Fibroblast of skin of left quadriceps (primary cell): ENCODE results near the gene PCBP3.
"Not testable (repeated sequence)": the region's sequence is repeated elsewhere in the genome, so short reads cannot be mapped to it uniquely, and the experiment has no call there.

Experiments
- DNase-seq, 2 experiments: peaks; one replicate each; pipeline ENCODE4 v3.0.0-alpha.2; 2013; ENCODE audit warnings: low read depth in 2 of 2

PCBP3 gene

DNA sequence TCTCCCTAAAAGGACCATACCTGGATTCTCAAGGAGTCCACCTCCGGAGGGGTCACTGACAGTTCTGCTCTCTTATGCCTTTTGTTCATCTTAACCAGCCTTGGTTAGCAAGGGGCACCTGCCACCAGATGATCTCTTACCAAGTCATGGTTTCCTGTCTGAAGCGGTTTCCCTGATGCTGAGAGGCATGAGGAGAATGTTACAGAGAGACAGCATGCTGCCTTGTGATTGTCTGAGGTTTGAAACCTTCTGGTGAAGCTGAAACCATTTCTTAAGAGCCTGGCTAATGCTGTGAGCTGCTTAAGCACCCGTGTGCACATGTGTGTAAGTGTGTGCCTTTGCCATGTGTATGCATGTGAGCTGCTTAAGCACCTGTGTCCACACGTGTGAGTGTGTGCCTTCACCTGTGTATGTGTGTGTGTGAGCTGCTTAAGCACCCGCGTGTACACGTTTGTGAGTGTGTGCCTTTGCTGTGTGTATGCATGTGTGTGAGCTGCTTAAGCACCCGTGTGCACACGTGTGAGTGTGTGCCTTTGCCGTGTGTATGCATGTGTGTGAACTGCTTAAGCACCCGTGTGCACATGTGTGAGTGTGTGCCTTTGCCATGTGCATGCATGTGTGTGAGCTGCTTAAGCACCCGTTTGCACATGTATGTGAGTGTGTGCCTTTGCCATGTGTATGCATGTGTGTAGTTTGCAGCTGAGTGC is 201.7 kb downstream of the PCBP3 start:
- no peak for DNase-seq

DNA sequence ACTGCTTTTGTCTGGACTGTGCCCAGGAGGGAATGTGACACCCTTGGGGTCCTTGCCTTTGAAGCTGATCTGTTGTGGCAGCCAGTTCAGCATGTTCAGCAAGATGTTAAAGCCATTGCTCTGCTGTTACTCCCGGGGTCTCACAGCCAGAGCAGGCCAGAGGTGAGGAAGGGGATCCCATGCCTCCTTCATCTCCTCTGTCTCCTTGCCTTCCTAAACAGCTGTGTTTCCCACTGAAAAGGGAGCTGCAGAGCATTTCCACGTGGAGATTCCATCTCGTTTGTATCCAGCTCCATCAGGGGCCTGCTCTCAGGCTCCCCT is 202.2 kb downstream of the PCBP3 start:
- DNase-seq, result no peak

DNA sequence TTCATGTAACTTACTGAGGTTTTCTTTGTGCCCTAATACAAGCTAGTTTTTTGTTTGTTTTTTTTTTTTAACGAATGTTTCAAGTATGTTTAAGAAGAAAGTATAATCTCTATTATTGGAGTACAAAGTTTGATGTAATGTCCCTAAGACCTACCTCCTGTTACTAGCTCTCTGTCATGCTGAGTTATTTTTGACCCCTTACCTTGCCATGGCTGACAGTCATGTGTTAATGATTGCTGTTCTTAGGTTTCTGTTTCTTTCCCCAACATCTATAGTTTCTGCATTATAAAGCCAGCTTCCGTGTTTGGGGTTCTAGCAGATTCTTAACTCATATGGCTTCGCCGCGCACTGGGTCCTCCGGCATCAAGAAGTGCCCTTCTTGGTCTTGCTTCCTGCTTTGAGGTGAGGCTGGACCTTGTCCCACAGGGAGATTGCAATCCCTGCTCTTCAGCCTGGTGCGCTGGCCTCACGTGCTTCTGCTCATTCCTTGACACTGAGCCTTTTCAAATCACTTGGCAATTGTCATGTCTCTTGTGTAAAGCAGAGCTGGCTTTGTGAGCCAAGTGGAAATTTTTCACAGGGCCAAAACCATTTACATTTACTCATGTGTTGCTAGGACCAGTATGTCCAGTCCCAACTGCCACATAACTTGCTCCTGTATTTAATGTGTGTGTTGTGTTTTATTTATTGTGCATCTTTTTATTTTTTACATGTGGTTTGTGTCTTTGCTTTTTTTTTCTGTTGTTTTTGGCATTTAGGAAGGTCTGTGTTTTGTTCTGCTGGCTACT is 203.0 kb downstream of the PCBP3 start:
- no peak for DNase-seq

GRCh38 chr21:45847870-45848269 is 204.3 kb downstream of the PCBP3 start:
- no peak for DNase-seq

DNA sequence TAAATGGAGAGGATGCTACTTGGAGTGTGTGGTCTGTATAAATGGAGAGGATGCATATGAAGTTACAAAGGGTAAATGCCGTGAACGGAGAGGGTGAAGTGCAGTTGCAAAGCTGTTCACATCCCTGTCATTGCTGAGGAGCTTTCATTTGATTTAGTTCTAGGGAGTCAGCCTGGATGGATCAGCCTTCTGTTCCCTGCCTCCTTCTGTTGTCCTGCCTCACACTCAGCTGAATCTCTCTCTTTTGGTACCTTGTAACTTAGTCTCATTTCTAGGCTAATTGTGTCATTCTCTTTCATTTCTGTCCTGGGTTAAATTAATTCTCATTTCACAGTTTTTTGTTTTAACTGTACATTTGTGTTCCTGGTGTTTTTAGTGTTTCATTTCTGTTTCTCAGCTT is 204.8 kb downstream of the PCBP3 start:
- no peak for DNase-seq

DNA sequence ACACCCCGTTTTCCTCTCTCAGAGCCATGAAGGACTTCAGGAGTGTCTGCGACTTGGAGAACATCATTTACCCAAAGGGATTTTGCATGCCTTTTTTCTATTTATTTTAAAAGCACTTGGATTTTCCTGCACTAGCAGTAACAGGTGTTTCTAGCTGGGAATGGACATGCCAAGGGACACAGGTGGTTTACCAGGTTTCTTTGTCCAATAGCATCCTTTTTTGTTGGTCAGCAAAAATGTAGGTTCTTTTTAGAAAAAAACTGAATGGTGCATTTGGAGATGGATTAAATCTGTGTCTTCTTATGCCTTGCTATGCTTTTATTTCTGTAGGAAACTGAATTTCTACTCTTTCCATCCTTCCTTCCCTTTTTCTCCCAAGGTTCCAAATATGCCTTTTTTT is 205.3 kb downstream of the PCBP3 start:
- no peak for DNase-seq

DNA sequence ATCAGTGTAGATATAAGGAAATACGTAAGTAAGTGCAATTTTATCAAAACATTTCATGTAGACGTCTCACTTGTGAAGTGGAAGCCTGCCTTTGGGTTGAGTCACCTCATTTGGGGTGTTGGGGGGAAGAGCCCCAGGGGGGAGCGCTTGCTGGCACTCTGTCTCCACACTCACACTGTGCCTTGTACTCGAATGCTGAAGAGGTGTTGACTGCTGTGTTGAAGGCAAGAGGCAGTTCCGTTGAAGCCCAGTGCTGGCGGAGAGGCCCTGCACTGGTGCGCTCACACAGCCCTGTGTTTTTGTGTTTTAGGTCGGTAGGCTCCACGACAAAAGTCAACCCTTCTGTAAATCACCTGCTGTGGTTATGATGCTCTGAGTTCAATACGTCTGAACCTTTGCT is 206.1 kb downstream of the PCBP3 start:
- no peak for DNase-seq

- no peak for DNase-seq
These were observed 206.7 kb downstream of the PCBP3 start for GRCh38 chr21:45850181-45850580.

DNA sequence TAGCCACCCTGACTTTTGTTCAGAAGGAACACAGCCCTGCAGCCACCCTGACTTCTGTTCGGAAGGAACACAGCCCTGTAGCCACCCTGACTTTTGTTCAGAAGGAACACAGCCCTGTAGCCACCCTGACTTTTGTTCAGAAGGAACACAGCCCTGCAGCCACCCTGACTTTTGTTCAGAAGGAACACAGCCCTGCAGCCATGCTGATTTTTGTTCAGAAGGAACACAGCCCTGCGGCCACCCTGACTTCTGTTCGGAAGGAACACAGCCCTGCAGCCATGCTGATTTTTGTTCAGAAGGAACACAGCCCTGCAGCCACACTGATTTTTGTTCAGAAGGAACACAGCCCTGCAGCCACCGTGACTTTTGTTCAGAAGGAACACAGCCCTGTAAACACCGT is 208.9 kb downstream of the PCBP3 start:
- DNase-seq, result not testable (repeated sequence)

GRCh38 chr21:45852886-45853400 is 209.4 kb downstream of the PCBP3 start:
- no peak for DNase-seq

GRCh38 chr21:45853703-45854342 is 210.3 kb downstream of the PCBP3 start:
- no peak for DNase-seq

- no peak for DNase-seq
These were observed 211.2 kb downstream of the PCBP3 start for GRCh38 chr21:45854690-45855247.

DNA sequence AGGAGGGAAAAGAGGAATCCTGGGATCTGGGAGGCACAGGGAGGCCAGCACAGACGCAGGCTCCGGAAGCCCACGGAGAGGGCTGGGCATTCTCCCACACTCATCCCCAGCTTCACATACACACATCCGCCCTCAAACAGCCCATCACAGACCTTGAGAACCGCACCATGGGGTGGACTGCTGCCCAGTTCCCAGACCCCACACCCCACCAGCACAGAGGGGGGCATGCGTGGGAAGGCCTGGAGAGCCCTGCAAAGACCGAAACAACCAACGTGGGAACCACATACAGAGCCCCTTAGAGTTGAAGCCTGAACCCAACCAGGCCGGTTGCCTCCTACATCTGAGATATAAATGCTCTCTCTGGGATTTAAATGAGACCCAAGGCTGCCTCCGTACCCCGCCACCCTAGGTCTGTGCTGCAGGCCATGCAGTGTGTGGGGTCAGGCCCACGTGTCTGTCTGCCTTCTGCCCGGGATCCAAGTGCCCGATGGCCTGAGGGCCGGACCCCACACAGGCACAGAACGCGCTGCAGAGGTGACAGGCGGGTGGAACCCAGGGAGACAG is 211.8 kb downstream of the PCBP3 start:
- DNase-seq, result no peak

GRCh38 chr21:45856442-45856841 is 212.9 kb downstream of the PCBP3 start:
- DNase-seq, result no peak

- no peak for DNase-seq
These were observed 213.4 kb downstream of the PCBP3 start for GRCh38 chr21:45856906-45857305.

GRCh38 chr21:45857761-45858160 is 214.2 kb downstream of the PCBP3 start:
- DNase-seq, result no peak

- DNase-seq, result no peak
These were observed 214.7 kb downstream of the PCBP3 start for GRCh38 chr21:45858180-45858579.

GRCh38 chr21:45859041-45859761 is 215.7 kb downstream of the PCBP3 start:
- no peak for DNase-seq

DNA sequence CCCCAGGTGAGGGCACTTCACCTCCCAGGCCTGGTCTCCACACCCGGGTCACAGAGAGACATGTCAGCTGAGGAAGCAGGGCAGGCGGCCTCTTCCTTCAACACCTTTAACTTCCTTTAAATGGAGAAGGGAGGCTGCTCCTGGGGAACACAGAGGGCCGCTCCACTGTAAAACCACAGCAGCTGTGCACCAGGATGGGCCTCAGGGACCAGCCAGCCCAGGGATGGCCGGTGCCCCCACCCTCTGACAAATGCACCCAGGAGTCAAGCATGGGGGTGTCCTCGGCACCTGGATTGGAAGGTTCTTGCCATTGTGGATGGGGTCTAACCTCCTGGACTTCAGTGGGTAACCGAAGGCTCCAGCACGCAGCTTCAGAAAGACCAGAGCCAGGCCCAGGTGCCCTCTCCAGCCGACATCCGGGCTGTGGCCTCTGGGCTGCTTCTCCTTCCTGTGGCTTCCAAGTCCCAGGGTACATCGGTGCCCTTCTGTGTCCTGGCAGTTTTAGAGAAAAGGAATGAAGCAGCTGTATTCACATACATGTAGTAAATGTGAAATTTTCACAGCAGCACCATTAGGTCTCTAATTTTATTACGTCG is 216.3 kb downstream of the PCBP3 start:
- DNase-seq, result no peak

- DNase-seq, result no peak
These were observed 217.1 kb downstream of the PCBP3 start for GRCh38 chr21:45860493-45861155.
